Right ventricle myocardium inferior (tissue), 1 donor: Measurements from ENCODE around the gene CUL5. TPM values are rescaled to one million over a fixed set of nuclear protein-coding genes. Genes with fewer than 3 reads are reported as not detected.

Experiments used
- ATAC-seq: fragments of 200-7000 bp; cut with Tn5 transposase; one replicate; pipeline ENCODE4 v1.9.1; 2020; ENCODE audit warnings: mild to moderate bottlenecking, moderate library complexity
- DNase-seq: peaks from one replicate; pipeline ENCODE4 v3.0.0; 2021; ENCODE audit errors: missing footprints
- intact Hi-C: fragments of 100-400 bp; cut with DNase I; formaldehyde crosslinking; loops from one replicate; pipeline ENCODE4 v1.11.0; 2022
- total RNA-seq: library from RNA; stranded (reverse); fragmentation: NEBNext Ultra II Directional; extraction: Animal tissue kit (Norgen Biotek cat#: 25700); gene quantifications from one replicate; pipeline ENCODE4 v1.2.1, GENCODE V29; 2021
- donor health status: DM: no; HTN: yes; CAD: no; lungs with severe emphysema.

Gene CUL5
- total RNA-seq, 1 donor from 2014 or later: 34.2 TPM

GRCh38 chr11:108144615-108145014 lies 135.9 kb downstream of the CUL5 start:
- DNase-seq (no peak), ATAC-seq (no peak)
- intact Hi-C loops: no loop called here

- intact Hi-C loops: no loop called here
- DNase-seq (no peak), ATAC-seq (no peak)
Observed at GRCh38 chr11:108147150-108147549, 138.5 kb downstream of the CUL5 start.

DNA sequence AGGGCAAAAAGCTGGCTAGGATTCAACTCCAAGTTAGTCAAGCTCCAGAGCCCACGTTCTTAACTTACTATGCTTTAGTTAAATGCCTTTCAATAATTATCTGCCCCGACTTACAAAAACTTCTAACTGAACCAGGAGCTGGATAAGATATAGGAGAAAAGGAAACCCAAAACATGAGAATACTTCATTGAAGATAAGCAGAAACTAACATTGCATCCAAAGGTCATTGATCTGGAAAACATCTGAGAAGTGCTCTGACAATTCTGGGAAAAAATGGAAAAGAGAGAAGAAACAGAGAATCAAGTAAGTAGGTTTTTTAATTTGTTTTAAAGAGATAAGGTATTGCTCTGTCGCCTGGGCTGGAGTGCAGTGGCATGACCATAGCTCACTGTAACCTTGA lies 139.9 kb downstream of the CUL5 start:
- intact Hi-C loops: no loop called here
- DNase-seq (no peak), ATAC-seq (no peak)

GRCh38 chr11:108154591-108154990 lies 145.9 kb downstream of the CUL5 start:
- ATAC-seq (no peak), DNase-seq (no peak)
- intact Hi-C loops: no loop called here

Other genes starting within 250 kb of the CUL5 start
- 0.46 TPM for gene SLC35F2, start 150.1 kb upstream of the CUL5 start, total RNA-seq
- gene RAB39A, start 80.5 kb upstream of the CUL5 start, total RNA-seq: 1.1 TPM
- 396 TPM for gene ACAT1, start 112.7 kb downstream of the CUL5 start, total RNA-seq
- 7.4 TPM for gene NPAT, start 213.7 kb downstream of the CUL5 start, total RNA-seq
- gene ATM, start 214.2 kb downstream of the CUL5 start, total RNA-seq: 24.9 TPM